Retina (tissue), 1 donor: ENCODE results near the gene KLF11.

Experiments
- DNase-seq: peaks from one replicate; pipeline ENCODE4 v3.0.0-alpha.2; 2016

KLF11 gene

GRCh38 chr2:10071176-10071575 lies 27.8 kb downstream of the KLF11 start:
- DNase-seq: no peak

GRCh38 chr2:10071595-10071994 lies 28.2 kb downstream of the KLF11 start:
- DNase-seq: no peak

GRCh38 chr2:10072656-10073480 lies 29.5 kb downstream of the KLF11 start:
- peak; percentile 88 for DNase-seq

- DNase-seq: no peak
Measured at GRCh38 chr2:10073706-10074105, 30.4 kb downstream of the KLF11 start.

- no peak for DNase-seq
Measured at GRCh38 chr2:10075101-10075500, 31.8 kb downstream of the KLF11 start.

- no peak for DNase-seq
Measured at GRCh38 chr2:10075571-10076209, 32.3 kb downstream of the KLF11 start.

- DNase-seq: no peak
Measured at GRCh38 chr2:10076511-10076910, 33.2 kb downstream of the KLF11 start.

GRCh38 chr2:10076988-10077527 lies 33.7 kb downstream of the KLF11 start:
- no peak for DNase-seq

- DNase-seq: no peak
Measured at GRCh38 chr2:10078001-10078400, 34.7 kb downstream of the KLF11 start.

- no peak for DNase-seq
Measured at GRCh38 chr2:10078704-10079265, 35.4 kb downstream of the KLF11 start.

- DNase-seq: peak; percentile 71
Measured at GRCh38 chr2:10079266-10079869, 36.0 kb downstream of the KLF11 start.

GRCh38 chr2:10079870-10080535 lies 36.7 kb downstream of the KLF11 start, which contains the start of gene CYS1:
TSS of gene CYS1 (minus strand) at chr2:10080411. CDS start at chr2:10080223, 188 bp downstream.
- no peak for DNase-seq

- peak; percentile 44 for DNase-seq
Measured at GRCh38 chr2:10080536-10081304, 37.4 kb downstream of the KLF11 start.

- no peak for DNase-seq
Measured at GRCh38 chr2:10083046-10083445, 39.7 kb downstream of the KLF11 start.

GRCh38 chr2:10083692-10084211 lies 40.4 kb downstream of the KLF11 start:
- DNase-seq: no peak

- peak; percentile 57 for DNase-seq
Measured at GRCh38 chr2:10084223-10084865, 41.0 kb downstream of the KLF11 start.

- no peak for DNase-seq
Measured at GRCh38 chr2:10085043-10085667, 41.8 kb downstream of the KLF11 start.

- DNase-seq: no peak
Measured at GRCh38 chr2:10085668-10086059, 42.3 kb downstream of the KLF11 start.

GRCh38 chr2:10086950-10087349 lies 43.6 kb downstream of the KLF11 start:
- DNase-seq: no peak

GRCh38 chr2:10087360-10087759 lies 44.0 kb downstream of the KLF11 start:
- DNase-seq: no peak
